HG02973 (cell line): ENCODE data around the gene TMEM106C.

ENCODE experiments used
- ATAC-seq: cut with Tn5 transposase; IDR thresholded peaks from one replicate; pipeline ENCODE4 v1.9.1; 2021; ENCODE audit warnings: moderate library complexity; ENCODE audit not compliant: unreplicated experiment

TMEM106C gene

DNA sequence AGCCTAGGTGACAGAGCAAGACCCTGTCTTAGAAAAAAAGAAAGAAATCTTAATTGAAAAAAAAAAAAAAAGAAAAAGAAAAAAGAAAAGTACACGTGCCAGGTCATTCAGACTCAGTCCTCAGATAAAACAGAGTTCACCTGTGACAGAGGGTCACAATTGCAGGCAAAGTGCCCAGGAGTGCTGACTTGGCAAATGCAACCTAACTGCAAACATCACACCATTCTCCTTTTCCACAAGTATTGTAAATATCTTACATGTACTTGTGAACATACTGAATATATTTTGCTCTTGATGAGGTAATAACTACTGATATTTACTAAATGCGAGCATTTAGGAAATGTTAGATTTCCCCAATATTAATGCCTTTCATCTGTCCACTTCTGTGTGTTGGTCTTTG is 49.9 kb downstream of the TMEM106C start:
- no peak for ATAC-seq

DNA sequence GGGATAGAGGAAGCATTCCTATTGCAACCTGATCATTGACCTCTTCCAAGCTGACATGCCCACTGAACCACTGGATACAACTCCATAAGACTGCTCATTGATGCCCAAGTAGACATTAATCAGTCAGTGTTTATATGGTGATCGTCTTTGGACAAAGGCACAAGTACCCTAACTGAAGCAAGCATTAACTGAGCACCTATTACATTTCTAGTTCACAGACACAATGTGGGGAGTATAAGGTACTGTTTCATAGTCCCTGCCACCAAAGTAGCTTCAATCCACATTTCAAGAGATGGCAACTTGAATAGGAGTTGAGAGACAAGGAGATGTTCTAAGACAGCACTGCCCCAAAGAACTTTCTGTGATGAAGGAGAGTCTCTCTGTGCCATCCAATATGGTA is 51.7 kb downstream of the TMEM106C start:
- ATAC-seq = no peak

DNA sequence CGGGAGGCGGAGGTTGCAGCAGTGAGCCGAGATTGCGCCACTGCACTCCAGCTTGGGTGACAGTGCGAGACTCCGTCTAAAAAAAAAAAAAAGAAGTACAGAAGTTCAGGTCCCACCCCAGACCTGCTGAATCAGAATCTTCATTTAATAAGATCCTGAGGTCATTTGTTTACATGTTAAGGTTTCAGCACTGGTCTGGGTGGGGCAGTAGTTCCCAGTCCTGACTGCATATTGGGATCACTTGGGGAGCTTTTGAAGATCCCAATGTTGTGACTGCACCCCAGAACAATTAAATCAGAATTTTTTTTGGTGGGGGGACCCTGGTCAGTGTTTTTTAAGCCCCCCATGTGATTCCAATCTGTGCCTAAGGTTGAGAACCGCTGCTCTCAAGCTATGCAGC is 52.6 kb downstream of the TMEM106C start:
- ATAC-seq = no peak

DNA sequence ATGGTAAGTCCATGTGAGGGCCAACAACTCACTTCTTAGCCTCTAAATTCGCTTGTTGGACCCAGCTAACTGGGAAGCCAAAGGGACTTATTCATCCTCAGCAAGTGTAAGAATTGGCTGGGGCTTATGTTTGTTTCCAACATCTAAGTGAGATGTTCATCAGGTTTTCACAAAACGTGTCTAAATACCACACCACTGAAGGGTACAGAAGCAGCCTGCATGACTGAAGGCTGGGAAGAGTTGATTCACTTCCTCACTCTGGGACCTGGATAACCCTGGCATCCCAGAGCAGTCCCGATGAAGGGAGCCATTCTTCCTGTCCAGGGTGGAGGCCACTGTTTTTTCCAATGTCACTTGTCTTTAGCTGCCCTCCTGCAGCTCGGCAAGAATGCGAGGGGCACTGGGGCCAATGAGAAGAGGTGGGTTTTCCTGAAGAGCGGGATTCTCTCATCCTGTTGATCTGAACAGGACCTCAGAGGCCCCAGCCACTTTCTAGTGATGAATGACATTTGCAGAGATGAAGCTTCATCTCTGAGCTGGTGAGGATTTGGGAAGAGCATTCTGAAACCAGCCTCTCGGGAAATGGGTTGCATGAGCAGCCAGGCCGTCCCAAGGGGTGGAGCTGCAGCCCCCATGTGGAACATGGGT is 53.1 kb downstream of the TMEM106C start:
- no peak for ATAC-seq

DNA sequence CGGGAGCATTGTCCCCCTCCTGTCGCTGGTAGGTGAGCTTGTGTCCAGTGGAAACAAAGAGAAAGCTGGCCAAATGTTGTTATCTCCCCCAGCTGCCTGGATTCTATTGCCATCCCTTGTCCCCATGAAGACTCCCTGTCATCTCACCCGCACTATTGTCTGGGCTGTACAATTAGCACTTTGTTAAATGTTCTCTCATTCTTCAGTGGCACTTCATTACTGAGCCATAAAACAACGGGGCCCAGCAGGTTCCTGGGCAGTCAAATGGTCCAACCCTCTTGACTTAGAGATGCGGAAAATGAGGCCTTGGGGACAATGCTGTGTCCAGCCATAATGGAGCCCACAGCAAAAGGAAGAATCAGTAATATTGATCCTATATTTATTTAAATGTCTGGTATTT is 54.1 kb downstream of the TMEM106C start:
- ATAC-seq = no peak

DNA sequence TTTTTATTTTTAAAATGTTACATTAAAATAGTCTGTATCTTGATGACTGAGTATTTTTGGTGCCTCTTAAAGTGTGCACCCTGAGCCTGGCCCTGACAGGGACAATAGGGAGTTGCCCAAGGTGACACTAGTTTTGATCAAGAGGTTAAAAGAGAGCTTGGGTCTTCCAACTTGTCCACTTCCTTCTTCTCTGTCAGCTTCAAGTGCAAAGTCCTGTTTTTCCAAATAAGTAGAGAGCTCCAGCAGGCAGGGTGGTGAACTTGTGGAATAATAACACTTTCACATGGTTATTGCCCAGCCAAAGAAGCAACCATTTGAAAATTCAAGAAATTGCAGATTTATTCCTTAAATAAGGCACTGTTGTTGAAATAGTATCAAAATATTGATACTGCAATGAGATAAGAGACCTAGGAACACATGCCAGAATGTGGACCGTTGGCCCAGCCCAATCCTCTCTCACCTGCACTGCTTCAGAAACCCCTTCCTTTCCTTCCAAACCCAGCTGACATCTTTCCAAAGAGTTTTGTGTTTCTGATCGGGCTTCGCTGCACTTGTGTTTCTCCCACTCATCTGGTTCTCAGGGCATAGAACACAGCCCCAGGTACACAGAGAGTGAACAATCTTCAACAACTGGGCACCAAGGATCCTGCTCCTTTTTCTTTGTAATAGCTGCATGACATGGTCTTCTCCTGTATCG is 54.7 kb downstream of the TMEM106C start:
- ATAC-seq = no peak
